ENCODE measurements around the gene ARHGEF16. TPM values are rescaled to one million over a fixed set of nuclear protein-coding genes. Genes with fewer than 3 reads are reported as not detected.

Gene ARHGEF16
- total and polyA plus RNA-seq, 2 donors: 1.4 to 2.3 TPM

- Histone ChIP-seq H3K27ac (ENCODE audit: low read depth in 1 of 2, low read length in 1 of 2) (no peak overlapping the region), H3K9me3 (ENCODE audit: control insufficient read depth in 2 of 2, insufficient read depth in 1 of 2, low read length in 1 of 2) (peaks cover 0 to 1% of the 10 kb centered on the region in 2 donors), H3K27me3 (ENCODE audit: control insufficient read depth in 2 of 2, insufficient read depth in 1 of 2, low read length in 1 of 2) (no peaks in the 10 kb centered on the region), H3K4me1 (ENCODE audit: control insufficient read depth in 2 of 2, insufficient read depth in 2 of 2, low read length in 2 of 2) (no peaks in the 10 kb centered on the region), H3K4me3 (ENCODE audit: low read length in 2 of 2) (no peak overlapping the region), H3K36me3 (ENCODE audit: control insufficient read depth in 2 of 2, insufficient read depth in 2 of 2, low read length in 1 of 2) (no peaks in the 10 kb centered on the region)
- 93% methylated on average over 20 of the region's 20 CpGs for WGBS
- DNase-seq (ENCODE audit: low read depth in 6 of 9, low spot score in 9 of 9): no peak
Measured at GRCh38 chr1:3524556-3525203, 70.2 kb downstream of the ARHGEF16 start.

GRCh38 chr1:3525551-3526482 lies 71.4 kb downstream of the ARHGEF16 start:
- Histone ChIP-seq H3K9me3 (ENCODE audit: control insufficient read depth in 2 of 2, insufficient read depth in 1 of 2, low read length in 1 of 2) (peaks cover 0 to 1% of the 10 kb centered on the region in 2 donors), H3K27me3 (ENCODE audit: control insufficient read depth in 2 of 2, insufficient read depth in 1 of 2, low read length in 1 of 2) (peaks cover 0 to 8% of the 10 kb centered on the region in 2 donors), H3K36me3 (ENCODE audit: control insufficient read depth in 2 of 2, insufficient read depth in 2 of 2, low read length in 1 of 2) (no peaks in the 10 kb centered on the region), H3K4me3 (ENCODE audit: low read length in 2 of 2) (no peak overlapping the region), H3K4me1 (ENCODE audit: control insufficient read depth in 2 of 2, insufficient read depth in 2 of 2, low read length in 2 of 2) (peaks cover 6 to 7% of the 10 kb centered on the region in 2 donors), H3K27ac (ENCODE audit: low read depth in 1 of 2, low read length in 1 of 2) (no peak overlapping the region)
- DNase-seq (ENCODE audit: low read depth in 6 of 9, low spot score in 9 of 9): no peak
- 78% methylated on average over 24 of the region's 24 CpGs for WGBS

GRCh38 chr1:3527774-3528173 lies 73.3 kb downstream of the ARHGEF16 start:
- Histone ChIP-seq H3K4me1 (ENCODE audit: control insufficient read depth in 2 of 2, insufficient read depth in 2 of 2, low read length in 2 of 2) (peaks cover 6 to 7% of the 10 kb centered on the region in 2 donors), H3K36me3 (ENCODE audit: control insufficient read depth in 2 of 2, insufficient read depth in 2 of 2, low read length in 1 of 2) (no peaks in the 10 kb centered on the region), H3K27ac (ENCODE audit: low read depth in 1 of 2, low read length in 1 of 2) (no peak overlapping the region), H3K27me3 (ENCODE audit: control insufficient read depth in 2 of 2, insufficient read depth in 1 of 2, low read length in 1 of 2) (peaks cover 0 to 8% of the 10 kb centered on the region in 2 donors), H3K4me3 (ENCODE audit: low read length in 2 of 2) (no peak overlapping the region), H3K9me3 (ENCODE audit: control insufficient read depth in 2 of 2, insufficient read depth in 1 of 2, low read length in 1 of 2) (no peaks in the 10 kb centered on the region)
- no peak for DNase-seq (ENCODE audit: low read depth in 6 of 9, low spot score in 9 of 9)
- 98% methylated on average over 12 of the region's 12 CpGs for WGBS

- Histone ChIP-seq H3K36me3 (ENCODE audit: control insufficient read depth in 2 of 2, insufficient read depth in 2 of 2, low read length in 1 of 2) (no peaks in the 10 kb centered on the region), H3K9me3 (ENCODE audit: control insufficient read depth in 2 of 2, insufficient read depth in 1 of 2, low read length in 1 of 2) (no peaks in the 10 kb centered on the region), H3K4me1 (ENCODE audit: control insufficient read depth in 2 of 2, insufficient read depth in 2 of 2, low read length in 2 of 2) (peaks cover 6 to 7% of the 10 kb centered on the region in 2 donors), H3K4me3 (ENCODE audit: low read length in 2 of 2) (no peak overlapping the region), H3K27ac (ENCODE audit: low read depth in 1 of 2, low read length in 1 of 2) (no peak overlapping the region), H3K27me3 (ENCODE audit: control insufficient read depth in 2 of 2, insufficient read depth in 1 of 2, low read length in 1 of 2) (peaks cover 0 to 8% of the 10 kb centered on the region in 2 donors)
- no peak for DNase-seq (ENCODE audit: low read depth in 6 of 9, low spot score in 9 of 9)
- WGBS: 95% methylated on average over 17 of the region's 17 CpGs
Measured at GRCh38 chr1:3529099-3529729, 74.7 kb downstream of the ARHGEF16 start.

GRCh38 chr1:3530086-3530925 lies 75.8 kb downstream of the ARHGEF16 start:
- H3K27ac ChIP-seq (ENCODE audit: low read depth in 1 of 2, low read length in 1 of 2): peak overlapping the region in 1 of 2 donors; percentile 80
- peak in 1 of 9 donors; percentile 7 for DNase-seq (ENCODE audit: low read depth in 6 of 9, low spot score in 9 of 9)
- 50% methylated on average over 32 of the region's 32 CpGs for WGBS
- H3K36me3 ChIP-seq (ENCODE audit: control insufficient read depth in 2 of 2, insufficient read depth in 2 of 2, low read length in 1 of 2): no peaks in the 10 kb centered on the region
- H3K4me3 ChIP-seq (ENCODE audit: low read length in 2 of 2): peak overlapping the region; percentile 42 to 65
- peaks cover 0 to 8% of the 10 kb centered on the region in 2 donors for H3K27me3 ChIP-seq (ENCODE audit: control insufficient read depth in 2 of 2, insufficient read depth in 1 of 2, low read length in 1 of 2)
- H3K4me1 ChIP-seq (ENCODE audit: control insufficient read depth in 2 of 2, insufficient read depth in 2 of 2, low read length in 2 of 2): peaks cover 6 to 7% of the 10 kb centered on the region in 2 donors
- H3K9me3 ChIP-seq (ENCODE audit: control insufficient read depth in 2 of 2, insufficient read depth in 1 of 2, low read length in 1 of 2): no peaks in the 10 kb centered on the region

Other genes with a start within 250 kb of the ARHGEF16 start
- 9.6 TPM for gene MEGF6, start 156.8 kb downstream of the ARHGEF16 start, total RNA-seq
- gene MEGF6, start 156.8 kb downstream of the ARHGEF16 start, polyA plus RNA-seq: 35.2 TPM
- 8.5 TPM for gene TPRG1L, start 170.3 kb downstream of the ARHGEF16 start, total RNA-seq
- 37.1 TPM for gene TPRG1L, start 170.3 kb downstream of the ARHGEF16 start, polyA plus RNA-seq
- gene WRAP73, start 195.4 kb downstream of the ARHGEF16 start, total RNA-seq: 19.7 TPM
- 25.9 TPM for gene WRAP73, start 195.4 kb downstream of the ARHGEF16 start, polyA plus RNA-seq
- 2.6 TPM for gene TP73, start 197.9 kb downstream of the ARHGEF16 start, total RNA-seq
- gene TP73, start 197.9 kb downstream of the ARHGEF16 start, polyA plus RNA-seq: 2.9 TPM